ENCODE measurements around the gene ZNF595. TPM values are rescaled to one million over a fixed set of nuclear protein-coding genes. Genes with fewer than 3 reads are reported as not detected.
"Not testable (repeated sequence)": the region's sequence is repeated elsewhere in the genome, so short reads cannot be mapped to it uniquely, and the experiment has no call there.

Gene ZNF595
- total RNA-seq (2021), result 17.5 to 24.5 TPM (median 19.4 TPM) in 3 replicates
- percentile 91 among the genes with signal in this experiment for Bru-seq, nascent RNA
- long read RNA-seq, experiment 1, transcript ZNF595-203 (2 exons, 1,999 nt), result minor isoform, 6 of 60 reads
- long read RNA-seq, experiment 1, transcript ZNF595-205 (4 exons, 2,911 nt), result major isoform, 36 of 60 reads
- long read RNA-seq, experiment 1, partial matches to known transcripts, result 1 of 60 reads
- long read RNA-seq, experiment 1, other reads (novel, unspliced or antisense), result 16 of 60 reads
- long read RNA-seq, experiment 2, transcript ZNF595-205 (4 exons, 2,911 nt), result major isoform, 9 of 17 reads
- long read RNA-seq, experiment 2, partial matches to known transcripts, result 0 of 17 reads
- long read RNA-seq, experiment 2, other reads (novel, unspliced or antisense), result 7 of 17 reads
- long read RNA-seq, experiment 3, transcript ZNF595-205 (4 exons, 2,911 nt), result major isoform, 10 of 16 reads
- long read RNA-seq, experiment 3, partial matches to known transcripts, result 1 of 16 reads
- long read RNA-seq, experiment 3, other reads (novel, unspliced or antisense), result 1 of 16 reads

GRCh38 chr4:52804-53479 lies at the start of gene ZNF595:
Gene ZNF595, plus strand, starts transcription at chr4:53321. Its CDS starts 168 bp downstream, at chr4:53489.
- ChIA-PET POLR2A (interaction anchor here (1.0 kb wide), 1 partner anchor 71 kb away, joined by 3 read pairs; the partner anchor contains the start of gene ZNF718), CTCF (interaction anchor here (1.0 to 1.3 kb wide), 2 partner anchors 71 to 189 kb away, joined by 3 to 4 read pairs; partner anchors contain the start of gene ZNF718)
- DNase-seq (ENCODE audit: low spot score), result peak; percentile 40
- H3K27me3 Mint-ChIP-seq (ENCODE audit: low read depth); H3K4me1 Mint-ChIP-seq; H3K36me3 Mint-ChIP-seq; H3K4me3 Mint-ChIP-seq; H3K9me3 Mint-ChIP-seq; H3K27ac Mint-ChIP-seq: not testable (repeated sequence)
- peak; percentile 99 for ATAC-seq

GRCh38 chr4:9937-10870 lies 42.9 kb upstream of the ZNF595 start:
- H3K4me1 Mint-ChIP-seq; POLR2A ChIA-PET; H3K9me3 Mint-ChIP-seq; H3K36me3 Mint-ChIP-seq; CTCF ChIA-PET; H3K27ac Mint-ChIP-seq; H3K27me3 Mint-ChIP-seq (ENCODE audit: low read depth); DNase-seq (ENCODE audit: low spot score); H3K4me3 Mint-ChIP-seq; ATAC-seq: not testable (repeated sequence)

- H3K4me3 Mint-ChIP-seq; H3K27ac Mint-ChIP-seq; DNase-seq (ENCODE audit: low spot score); H3K36me3 Mint-ChIP-seq; H3K27me3 Mint-ChIP-seq (ENCODE audit: low read depth); H3K9me3 Mint-ChIP-seq; ATAC-seq; H3K4me1 Mint-ChIP-seq; POLR2A ChIA-PET; CTCF ChIA-PET: not testable (repeated sequence)
These were observed 41.9 kb upstream of the ZNF595 start for GRCh38 chr4:11095-11815.

- H3K27ac Mint-ChIP-seq; POLR2A ChIA-PET; H3K4me3 Mint-ChIP-seq; CTCF ChIA-PET; H3K27me3 Mint-ChIP-seq (ENCODE audit: low read depth); H3K4me1 Mint-ChIP-seq; H3K36me3 Mint-ChIP-seq; H3K9me3 Mint-ChIP-seq: not testable (repeated sequence)
- TF ChIP-seq CTCF (IDR thresholded peaks at IDR 0.05), result peak; percentile 84
- ATAC-seq (peak; percentile 88), DNase-seq (ENCODE audit: low spot score) (peak; percentile 70)
These were observed 41.2 kb upstream of the ZNF595 start for GRCh38 chr4:11816-12417.

- ATAC-seq; CTCF ChIA-PET; POLR2A ChIA-PET; H3K4me3 Mint-ChIP-seq; DNase-seq (ENCODE audit: low spot score); H3K27me3 Mint-ChIP-seq (ENCODE audit: low read depth); H3K4me1 Mint-ChIP-seq; H3K27ac Mint-ChIP-seq: not testable (repeated sequence)
- peaks cover 13% of the 10 kb centered on the region for H3K36me3 Mint-ChIP-seq
- H3K9me3 Mint-ChIP-seq, result peaks cover 12% of the 10 kb centered on the region
These were observed 35.0 kb upstream of the ZNF595 start for GRCh38 chr4:18128-18527.

- H3K27ac Mint-ChIP-seq, H3K4me1 Mint-ChIP-seq, CTCF ChIA-PET: not testable (repeated sequence)
These were observed 34.5 kb upstream of the ZNF595 start for GRCh38 chr4:18589-18988.

GRCh38 chr4:22882-23281 lies 30.2 kb upstream of the ZNF595 start:
- DNase-seq (ENCODE audit: low spot score); ATAC-seq; POLR2A ChIA-PET; H3K4me1 Mint-ChIP-seq; H3K27ac Mint-ChIP-seq; H3K27me3 Mint-ChIP-seq (ENCODE audit: low read depth); H3K4me3 Mint-ChIP-seq; CTCF ChIA-PET: not testable (repeated sequence)
- Mint-ChIP-seq H3K36me3 (peaks cover 14% of the 10 kb centered on the region), H3K9me3 (peaks cover 14% of the 10 kb centered on the region)

More at GRCh38 chr4:18589-18988, 34.5 kb upstream of the ZNF595 start:
- ATAC-seq; H3K4me3 Mint-ChIP-seq; POLR2A ChIA-PET; H3K27me3 Mint-ChIP-seq (ENCODE audit: low read depth); DNase-seq (ENCODE audit: low spot score): not testable (repeated sequence)
- peaks cover 12% of the 10 kb centered on the region for H3K9me3 Mint-ChIP-seq
- H3K36me3 Mint-ChIP-seq, result peaks cover 13% of the 10 kb centered on the region

- H3K4me3 Mint-ChIP-seq; H3K9me3 Mint-ChIP-seq; H3K36me3 Mint-ChIP-seq; DNase-seq (ENCODE audit: low spot score); ATAC-seq; H3K27me3 Mint-ChIP-seq (ENCODE audit: low read depth); CTCF ChIA-PET; H3K4me1 Mint-ChIP-seq; H3K27ac Mint-ChIP-seq; POLR2A ChIA-PET: not testable (repeated sequence)
These were observed 28.8 kb upstream of the ZNF595 start for GRCh38 chr4:24359-24758.

GRCh38 chr4:27501-27900 lies 25.6 kb upstream of the ZNF595 start:
- ATAC-seq; H3K4me1 Mint-ChIP-seq; H3K27me3 Mint-ChIP-seq (ENCODE audit: low read depth); H3K9me3 Mint-ChIP-seq; DNase-seq (ENCODE audit: low spot score); H3K27ac Mint-ChIP-seq; H3K36me3 Mint-ChIP-seq; H3K4me3 Mint-ChIP-seq; POLR2A ChIA-PET: not testable (repeated sequence)
- CTCF ChIA-PET, result interaction anchor here (0.6 kb wide), 1 partner anchor 81 kb away, joined by 3 read pairs; no protein-coding TSS in a partner anchor
